HepG2 (cell line): ENCODE measurements around the gene MRPL10. TPM values are rescaled to one million over a fixed set of nuclear protein-coding genes. Genes with fewer than 3 reads are reported as not detected.
A peak's percentile ranks its signal among the peaks of the same experiment; 100 is the strongest.

ENCODE experiments used
- AHR ChIP-seq: IDR thresholded peaks from 2 replicates; pipeline ENCODE4 v1.6.1; 2018; ENCODE audit warnings: missing genetic modification reagents, missing compliant biosample characterization
- CREBL2 ChIP-seq: sonication (generic); formaldehyde crosslinking; IDR thresholded peaks from 2 replicates; pipeline ENCODE4 v1.8.1; 2023; ENCODE audit warnings: missing genetic modification reagents, mild to moderate bottlenecking, borderline replicate concordance
- EZH2 ChIP-seq: conservative IDR thresholded peaks from 2 replicates; pipeline ENCODE4 v1.6.1; 2012; ENCODE audit warnings: mild to moderate bottlenecking, low read depth, low read length, moderate library complexity
- KLF13 ChIP-seq: sonication (generic); formaldehyde crosslinking; IDR thresholded peaks from 2 replicates; pipeline ENCODE4 v1.4.0; 2020; ENCODE audit warnings: mild to moderate bottlenecking, missing genetic modification reagents
- NFAT5 ChIP-seq: sonication (generic); formaldehyde crosslinking; IDR thresholded peaks from 2 replicates; pipeline ENCODE4 v1.4.0; 2020; ENCODE audit warnings: missing genetic modification reagents
- PRMT3 ChIP-seq: sonication (generic); formaldehyde crosslinking; IDR thresholded peaks from 2 replicates; pipeline ENCODE4 v1.8.1; 2022; ENCODE audit warnings: low read depth, mild to moderate bottlenecking, moderate library complexity, missing genetic modification reagents, borderline replicate concordance
- SMYD3 ChIP-seq: sonication (generic); formaldehyde crosslinking; IDR thresholded peaks from 2 replicates; pipeline ENCODE4 v1.8.1; 2023; ENCODE audit warnings: mild to moderate bottlenecking, missing genetic modification reagents
- SPEN ChIP-seq: sonication (generic); formaldehyde crosslinking; IDR thresholded peaks from 2 replicates; pipeline ENCODE4 v1.5.1; 2020; ENCODE audit warnings: low read depth, mild to moderate bottlenecking, missing genetic modification reagents
- TFDP2 ChIP-seq: sonication (generic); formaldehyde crosslinking; IDR thresholded peaks from 2 replicates; pipeline ENCODE4 v1.4.0; 2020; ENCODE audit warnings: missing genetic modification reagents
- TGIF2 ChIP-seq: IDR thresholded peaks from 2 replicates; pipeline ENCODE4 v1.6.1; 2016; ENCODE audit warnings: control low read depth, missing compliant biosample characterization
- THYN1 ChIP-seq: sonication (generic); formaldehyde crosslinking; IDR thresholded peaks from 2 replicates; pipeline ENCODE4 v1.8.1; 2023; ENCODE audit warnings: low read depth, mild to moderate bottlenecking, moderate library complexity, missing genetic modification reagents, borderline replicate concordance
- ZNF101 ChIP-seq: sonication (generic); formaldehyde crosslinking; IDR thresholded peaks from 2 replicates; pipeline ENCODE4 v1.4.0; 2020; ENCODE audit warnings: mild to moderate bottlenecking, low read depth, missing genetic modification reagents, borderline replicate concordance
- ZNF607 ChIP-seq: sonication (generic); formaldehyde crosslinking; IDR thresholded peaks from 2 replicates; pipeline ENCODE4 v1.5.1; 2020; ENCODE audit warnings: missing genetic modification reagents, mild to moderate bottlenecking, borderline replicate concordance
- ZNF672 ChIP-seq: sonication (generic); formaldehyde crosslinking; IDR thresholded peaks from 2 replicates; pipeline ENCODE4 v1.8.1; 2022; ENCODE audit warnings: missing genetic modification reagents
- ZNF780A ChIP-seq: sonication (generic); formaldehyde crosslinking; IDR thresholded peaks from 2 replicates; pipeline ENCODE4 v1.8.0; 2022; ENCODE audit warnings: mild to moderate bottlenecking, missing genetic modification reagents, moderate library complexity
- ZNF83 ChIP-seq: sonication (generic); formaldehyde crosslinking; IDR thresholded peaks from 2 replicates; pipeline ENCODE4 v1.4.0; 2020; ENCODE audit warnings: missing genetic modification reagents, mild to moderate bottlenecking, borderline replicate concordance
- ZNF883 ChIP-seq: sonication (generic); formaldehyde crosslinking; IDR thresholded peaks from 2 replicates; pipeline ENCODE4 v1.5.1; 2020; ENCODE audit warnings: mild to moderate bottlenecking, missing genetic modification reagents; ENCODE audit errors: not compliant biosample characterization
- polyA plus RNA-seq, 8 experiments: library from polyadenylated mRNA; depleted of rRNA in 3 of 8; stranded (reverse) in 7 of 8; unstranded in 1 of 8; fragments of >200 nt; fragmentation: Illumina TruSeq in 4 of 8; extraction: Trizol in 4 of 8; gene quantifications; 2 replicates each; pipeline versions ENCODE4 v1.2.1 to v1.2.3, GENCODE V29; 2011 to 2016; ENCODE audit warnings: low read depth in 4 of 8, missing spikeins in 1 of 8, mixed read lengths in 1 of 8; ENCODE audit not compliant: insufficient read depth in 1 of 8
- total RNA-seq, 5 experiments: library from RNA; depleted of rRNA; stranded (reverse); fragments of >200 nt; fragmentation: Illumina TruSeq; extraction: Trizol; gene quantifications; 2 replicates each; pipeline ENCODE4 v1.2.3, GENCODE V29; 2016; ENCODE audit warnings: low read depth in 1 of 5

Gene MRPL10
- total and polyA plus RNA-seq, 2 of the 13 experiments (the other 11 are each of a cell fraction or from before 2014, with no cell fraction given), result 56.7 to 149 TPM

- TF ChIP-seq TFDP2 (CRISPR knock-in tag) (peak; percentile 84), ZNF672 (CRISPR knock-in tag) (no peak), ZNF83 (CRISPR knock-in tag) (peak; percentile 77; the same call in 1 of the 2 replicates), PRMT3 (no peak), NFAT5 (CRISPR knock-in tag) (no peak), EZH2 (no peak), SMYD3 (CRISPR knock-in tag) (no peak), KLF13 (CRISPR knock-in tag) (0 out of 2 replicates have a peak, but pooled peaks have one; percentile 33), TGIF2 (CRISPR knock-in tag) (peak; percentile 55), THYN1 (CRISPR knock-in tag) (no peak), ZNF101 (CRISPR knock-in tag) (no peak), ZNF607 (CRISPR knock-in tag) (peak; percentile 97), CREBL2 (CRISPR knock-in tag) (no peak; the same call in 1 of the 2 replicates), SPEN (CRISPR knock-in tag) (peak; percentile 98), AHR (peak; percentile 87; the same call in 1 of the 2 replicates), ZNF780A (CRISPR knock-in tag) (no peak), ZNF883 (CRISPR knock-in tag) (peak; percentile 89)
These were observed at the start of gene MRPL10, which contains the start of gene LRRC46 (continued) for GRCh38 chr17:47831003-47831933.
